ENCODE measurements around the gene MRPS27.

Gene MRPS27

DNA sequence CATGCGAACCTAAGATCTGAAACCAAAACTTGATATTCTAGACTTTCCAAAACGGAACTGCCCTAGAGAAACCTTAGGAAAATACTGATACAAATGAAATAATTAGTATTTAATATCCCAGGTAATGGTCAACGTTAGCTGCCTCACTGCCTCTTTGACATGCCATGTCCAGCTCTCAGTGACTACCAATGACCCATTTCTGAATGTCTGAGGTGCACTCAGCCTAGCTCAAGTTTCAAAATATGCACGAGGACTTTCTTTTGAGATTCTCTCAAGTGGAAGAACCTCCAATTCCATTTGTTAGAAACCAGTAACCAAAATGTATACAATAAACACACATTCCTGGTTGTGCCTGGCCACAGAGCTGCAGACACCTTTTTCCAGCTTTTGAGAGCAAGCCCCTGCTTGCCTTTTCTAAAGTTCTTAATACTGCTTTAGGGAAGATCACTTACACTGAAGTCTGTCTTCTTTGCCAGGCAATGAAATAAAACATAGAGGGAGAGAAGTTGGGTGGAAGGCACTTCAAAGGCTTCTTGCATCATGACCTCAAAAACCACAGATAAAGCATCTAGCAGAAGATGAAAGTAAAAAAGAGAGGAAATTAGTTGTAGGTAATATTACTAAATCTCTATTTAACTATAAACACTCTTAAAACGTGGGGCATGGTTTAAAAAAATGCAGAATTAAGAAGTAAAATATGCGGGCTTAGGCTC, 87.9 kb downstream of the MRPS27 start:
- no peak for DNase-seq (ENCODE audit: low spot score)

DNA sequence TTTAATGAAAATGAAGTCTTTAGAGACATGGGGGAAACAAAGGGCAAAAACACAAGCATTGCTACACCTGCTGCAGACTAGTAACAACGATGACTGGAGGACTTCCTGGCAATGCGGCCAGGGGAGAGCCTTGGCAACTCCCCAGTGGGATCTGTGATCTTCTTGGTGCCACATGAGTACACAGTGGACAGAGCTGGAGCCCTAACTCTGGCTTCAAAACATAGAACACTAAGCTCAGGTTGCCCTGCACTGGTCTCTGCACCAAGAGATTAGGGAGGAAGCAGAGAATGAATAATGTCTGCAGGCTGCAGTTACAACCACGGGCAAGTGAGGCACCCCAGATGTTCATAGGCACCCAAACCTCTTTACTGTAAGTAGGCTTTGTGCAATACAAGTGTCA, 91.1 kb downstream of the MRPS27 start:
- TF ChIP-seq, protein P1, sequence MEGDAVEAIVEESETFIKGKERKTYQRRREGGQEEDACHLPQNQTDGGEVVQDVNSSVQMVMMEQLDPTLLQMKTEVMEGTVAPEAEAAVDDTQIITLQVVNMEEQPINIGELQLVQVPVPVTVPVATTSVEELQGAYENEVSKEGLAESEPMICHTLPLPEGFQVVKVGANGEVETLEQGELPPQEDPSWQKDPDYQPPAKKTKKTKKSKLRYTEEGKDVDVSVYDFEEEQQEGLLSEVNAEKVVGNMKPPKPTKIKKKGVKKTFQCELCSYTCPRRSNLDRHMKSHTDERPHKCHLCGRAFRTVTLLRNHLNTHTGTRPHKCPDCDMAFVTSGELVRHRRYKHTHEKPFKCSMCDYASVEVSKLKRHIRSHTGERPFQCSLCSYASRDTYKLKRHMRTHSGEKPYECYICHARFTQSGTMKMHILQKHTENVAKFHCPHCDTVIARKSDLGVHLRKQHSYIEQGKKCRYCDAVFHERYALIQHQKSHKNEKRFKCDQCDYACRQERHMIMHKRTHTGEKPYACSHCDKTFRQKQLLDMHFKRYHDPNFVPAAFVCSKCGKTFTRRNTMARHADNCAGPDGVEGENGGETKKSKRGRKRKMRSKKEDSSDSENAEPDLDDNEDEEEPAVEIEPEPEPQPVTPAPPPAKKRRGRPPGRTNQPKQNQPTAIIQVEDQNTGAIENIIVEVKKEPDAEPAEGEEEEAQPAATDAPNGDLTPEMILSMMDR (IDR thresholded peaks at IDR 0.05; ENCODE audit: borderline replicate concordance, control extremely low read depth, extremely low read depth, insufficient read depth, missing control alignments), result no peak

More for the DNA sequence above, 87.9 kb downstream of the MRPS27 start:
- in situ Hi-C loops (cut with MboI; ENCODE audit: low sequenced_read_pairs, unreplicated experiment), result no loop called here
- TF ChIP-seq, protein P1 (IDR thresholded peaks at IDR 0.05; ENCODE audit: borderline replicate concordance, control extremely low read depth, extremely low read depth, insufficient read depth, missing control alignments), result no peak

DNA sequence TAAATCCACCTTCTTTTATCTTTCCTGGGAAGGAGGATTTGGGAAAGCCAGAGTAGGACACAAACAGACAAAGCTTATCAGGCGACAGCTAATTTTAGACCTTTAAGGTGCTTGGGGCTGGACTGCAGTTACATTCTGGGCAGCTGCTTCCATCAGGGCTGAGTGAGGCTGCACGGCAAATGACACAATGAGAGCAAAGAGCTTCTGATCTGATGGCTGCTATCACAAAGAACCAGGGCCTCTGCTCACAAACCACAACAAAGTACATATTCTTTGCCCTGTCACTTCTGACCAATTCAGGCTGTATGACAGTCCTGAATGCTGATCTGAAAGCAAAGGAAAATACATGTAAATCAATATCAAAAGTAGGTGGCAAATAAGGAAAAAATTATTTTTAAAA, 93.1 kb downstream of the MRPS27 start:
- in situ Hi-C loops (cut with MboI; ENCODE audit: low sequenced_read_pairs, unreplicated experiment), result no loop called here
- no peak for DNase-seq (ENCODE audit: low spot score)
- TF ChIP-seq, protein P1 (IDR thresholded peaks at IDR 0.05; ENCODE audit: borderline replicate concordance, control extremely low read depth, extremely low read depth, insufficient read depth, missing control alignments), result no peak

More for the DNA sequence above, 91.1 kb downstream of the MRPS27 start:
- in situ Hi-C loops (cut with MboI; ENCODE audit: low sequenced_read_pairs, unreplicated experiment), result no loop called here
- no peak for DNase-seq (ENCODE audit: low spot score)

DNA sequence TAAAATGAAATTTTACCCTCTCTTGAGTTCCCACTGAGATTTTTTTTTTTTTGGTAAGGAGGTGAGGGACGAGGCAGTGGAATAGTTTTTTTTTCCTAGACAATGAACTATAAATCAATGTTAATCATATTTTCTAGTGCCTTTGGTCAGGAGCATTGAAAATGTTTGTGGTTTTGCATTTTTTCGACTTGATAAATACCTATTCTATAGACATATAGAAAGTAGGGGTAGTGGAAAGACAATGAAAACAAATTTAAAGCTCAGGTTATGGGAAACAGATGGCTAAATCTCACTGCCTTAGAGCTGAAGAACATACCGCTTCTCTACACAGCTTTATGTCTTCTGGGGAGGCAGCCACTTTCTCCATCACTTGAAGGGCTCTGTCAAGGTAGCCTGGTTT, 94.3 kb downstream of the MRPS27 start:
- TF ChIP-seq, protein P1 (IDR thresholded peaks at IDR 0.05; ENCODE audit: borderline replicate concordance, control extremely low read depth, extremely low read depth, insufficient read depth, missing control alignments), result no peak
- DNase-seq (ENCODE audit: low spot score), result no peak
- in situ Hi-C loops (cut with MboI; ENCODE audit: low sequenced_read_pairs, unreplicated experiment), result no loop called here

DNA sequence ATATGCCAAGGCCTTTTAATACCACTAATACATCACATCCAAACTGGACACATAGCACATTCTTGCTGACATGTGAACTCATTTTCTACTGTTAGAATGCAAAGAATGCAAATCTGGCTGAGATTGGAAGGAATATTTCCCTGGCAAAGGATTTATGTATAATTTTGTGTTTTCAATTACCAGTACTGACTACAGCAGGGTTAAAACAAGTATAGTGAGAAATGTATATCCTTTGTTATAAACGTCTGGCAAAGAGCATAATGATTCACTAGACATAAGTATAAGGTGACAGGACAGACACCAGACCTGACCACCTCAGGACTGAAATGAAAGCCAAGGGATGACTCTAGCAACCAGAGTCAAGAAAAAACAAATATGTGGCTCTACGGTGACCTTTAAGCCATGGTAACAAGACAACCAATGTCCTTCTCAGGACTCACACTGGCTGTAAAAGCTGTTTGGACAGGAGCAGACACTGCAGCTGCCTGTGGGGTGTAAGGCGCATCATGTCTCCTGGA, 95.0 kb downstream of the MRPS27 start:
- DNase-seq (ENCODE audit: low spot score), result no peak
- in situ Hi-C loops (cut with MboI; ENCODE audit: low sequenced_read_pairs, unreplicated experiment), result no loop called here
- TF ChIP-seq, protein P1 (IDR thresholded peaks at IDR 0.05; ENCODE audit: borderline replicate concordance, control extremely low read depth, extremely low read depth, insufficient read depth, missing control alignments), result no peak

DNA sequence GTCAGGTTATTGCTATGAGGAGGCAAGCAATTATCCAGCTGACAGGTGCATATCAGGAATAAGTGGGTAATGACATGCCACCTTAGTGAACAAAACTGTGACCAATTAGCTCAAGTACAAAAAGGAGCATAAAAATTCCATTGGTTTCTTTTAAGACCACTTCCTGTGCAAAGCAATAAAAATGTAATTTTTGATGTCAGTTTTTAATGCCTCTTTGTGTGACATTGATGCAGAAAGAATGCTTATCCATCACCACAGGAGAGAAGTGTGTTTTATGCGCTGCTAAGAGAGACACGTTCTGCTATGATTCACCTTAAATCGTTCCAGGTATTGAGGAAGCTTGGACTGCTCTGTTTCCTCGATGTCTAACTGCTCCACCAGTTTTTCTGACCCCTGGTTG, 96.7 kb downstream of the MRPS27 start:
- in situ Hi-C loops (cut with MboI; ENCODE audit: low sequenced_read_pairs, unreplicated experiment), result no loop called here
- TF ChIP-seq, protein P1 (IDR thresholded peaks at IDR 0.05; ENCODE audit: borderline replicate concordance, control extremely low read depth, extremely low read depth, insufficient read depth, missing control alignments), result no peak
- DNase-seq (ENCODE audit: low spot score), result no peak

Measured in GM13976 (cell line).